Smooth muscle cell (in vitro differentiated cells): ENCODE measurements around the gene ZCCHC3. TPM values are rescaled to one million over a fixed set of nuclear protein-coding genes. Genes with fewer than 3 reads are reported as not detected.
A peak's percentile ranks its signal among the peaks of the same experiment; 100 is the strongest.

Experiments used
- DNase-seq: peaks from one replicate; lab custom pipeline; 2025; ENCODE audit not compliant: unreplicated experiment; lab: John Stamatoyannopoulos, UW
- H2AFZ ChIP-seq: fragments of 200-600 bp; sonication (generic); 2 replicates; pipeline ENCODE4 v1.6.0; 2016; ENCODE audit warnings: antibody characterized with exemption, low read depth, mild to moderate bottlenecking
- H3F3A ChIP-seq: fragments of 200-600 bp; sonication (generic); 2 replicates; pipeline ENCODE4 v1.6.0; 2017; ENCODE audit warnings: antibody characterized with exemption, low read depth
- H3K27ac ChIP-seq: fragments of 200-600 bp; sonication (generic); 2 replicates; pipeline ENCODE4 v1.5.1; 2016; ENCODE audit warnings: low read depth, mild to moderate bottlenecking
- H3K27me3 ChIP-seq: fragments of 200-600 bp; sonication (generic); 2 replicates; pipeline ENCODE4 v1.6.1; 2016; ENCODE audit warnings: low read depth, mild to moderate bottlenecking
- H3K36me3 ChIP-seq: fragments of 200-600 bp; sonication (generic); 2 replicates; pipeline ENCODE4 v1.5.1; 2016; ENCODE audit warnings: low read depth
- H3K4me1 ChIP-seq: fragments of 200-600 bp; sonication (generic); 2 replicates; pipeline ENCODE4 v1.5.1; 2016; ENCODE audit warnings: low read depth
- H3K4me2 ChIP-seq: fragments of 200-600 bp; sonication (generic); 2 replicates; pipeline ENCODE4 v1.6.0; 2016; ENCODE audit warnings: mild to moderate bottlenecking
- H3K4me3 ChIP-seq: fragments of 200-600 bp; sonication (generic); 2 replicates; pipeline ENCODE4 v1.5.1; 2016; ENCODE audit warnings: mild to moderate bottlenecking
- H3K79me2 ChIP-seq: fragments of 200-600 bp; sonication (generic); 2 replicates; pipeline ENCODE4 v1.6.0; 2016; ENCODE audit warnings: low read depth, mild to moderate bottlenecking
- H3K9ac ChIP-seq: fragments of 200-600 bp; sonication (generic); 2 replicates; pipeline ENCODE4 v1.6.0; 2016; ENCODE audit warnings: low read depth
- H3K9me3 ChIP-seq: fragments of 200-600 bp; sonication (generic); replicated peaks from 2 replicates; pipeline ENCODE4 v1.5.1; 2016; ENCODE audit warnings: low read depth
- H4K20me1 ChIP-seq: fragments of 200-600 bp; sonication (generic); 2 replicates; pipeline ENCODE4 v1.6.0; 2016; ENCODE audit warnings: low read depth
- CTCF ChIP-seq: fragments of 200-600 bp; sonication (generic); IDR thresholded peaks from 2 replicates; pipeline ENCODE4 v1.5.1; 2017; ENCODE audit warnings: borderline replicate concordance, mild to moderate bottlenecking, antibody characterized with exemption; ENCODE audit not compliant: insufficient read depth, poor library complexity, severe bottlenecking
- WGBS: methylation state at CpG from one replicate; pipeline ENCODE4 v1.1.7; 2016; ENCODE audit warnings: low lambda C conversion rate; 5-methylcytosine and 5-hydroxymethylcytosine counted together
- polyA plus RNA-seq: library from polyadenylated mRNA; unstranded; fragments of >200 nt; fragmentation: Nextera tagmentation; extraction: Ambion mirVana; gene quantifications from 2 replicates; pipeline ENCODE4 v1.2.1, GENCODE V29; 2016
- total RNA-seq: library from RNA; depleted of rRNA; stranded (reverse); fragments of >200 nt; gene quantifications from 2 replicates; pipeline ENCODE4 v1.2.3, GENCODE V29; 2014

Gene ZCCHC3
- total and polyA plus RNA-seq, 2 experiments from 2014 or later = 27.7 to 32.4 TPM

GRCh38 chr20:324177-325044, 27.0 kb downstream of the ZCCHC3 start:
- Histone ChIP-seq H2AFZ (peak overlapping the region; percentile 75), H3K36me3 (no peaks in the 10 kb centered on the region), H3K4me1 (peaks cover 15% of the 10 kb centered on the region), H3K9ac (peak overlapping the region; percentile 71), H3K9me3 (no peaks in the 10 kb centered on the region), H3F3A (peaks cover 14% of the 10 kb centered on the region), H3K4me2 (peak overlapping the region; percentile 95), H3K79me2 (peaks cover 28% of the 10 kb centered on the region), H4K20me1 (peaks cover 20% of the 10 kb centered on the region), H3K27ac (peak overlapping the region; percentile 81), H3K4me3 (peak overlapping the region; percentile 78), H3K27me3 (no peaks in the 10 kb centered on the region)
- no peak for TF ChIP-seq CTCF
- DNase-seq = peak; percentile 85
- 2% methylated on average over 58 of the region's 69 CpGs for WGBS

GRCh38 chr20:325045-325888, 27.9 kb downstream of the ZCCHC3 start, which contains the start of gene SOX12:
Gene SOX12 (plus strand): TSS chr20:325552. CDS start chr20:325925, 373 bp downstream.
- Histone ChIP-seq H3K4me1 (peaks cover 23% of the 10 kb centered on the region), H3K9ac (peak within 1 kb of the TSS; percentile 76), H2AFZ (peak within 1 kb of the TSS; percentile 75), H3K27ac (peak within 1 kb of the TSS; percentile 81), H3K9me3 (no peaks in the 10 kb centered on the region), H3K36me3 (no peaks in the 10 kb centered on the region), H4K20me1 (peaks cover 29% of the 10 kb centered on the region), H3K4me2 (peak within 1 kb of the TSS; percentile 95), H3K27me3 (no peaks in the 10 kb centered on the region), H3K79me2 (peaks cover 28% of the 10 kb centered on the region), H3K4me3 (peak within 1 kb of the TSS; percentile 78), H3F3A (peaks cover 22% of the 10 kb centered on the region)
- TF ChIP-seq CTCF = no peak
- peak; percentile 94 for DNase-seq
- WGBS = under 1% methylated on average over 65 of the region's 106 CpGs

GRCh38 chr20:325889-326644, 28.7 kb downstream of the ZCCHC3 start:
- no peak for TF ChIP-seq CTCF
- Histone ChIP-seq H3K79me2 (peaks cover 28% of the 10 kb centered on the region), H3K9ac (peak overlapping the region; percentile 54), H2AFZ (peak overlapping the region; percentile 41), H3K9me3 (no peaks in the 10 kb centered on the region), H3F3A (peaks cover 26% of the 10 kb centered on the region), H4K20me1 (peaks cover 37% of the 10 kb centered on the region), H3K36me3 (no peaks in the 10 kb centered on the region), H3K27ac (peak overlapping the region; percentile 80), H3K27me3 (no peaks in the 10 kb centered on the region), H3K4me1 (peaks cover 25% of the 10 kb centered on the region), H3K4me2 (peak overlapping the region; percentile 88), H3K4me3 (peak overlapping the region; percentile 78)
- no peak for DNase-seq
- WGBS = under 1% methylated on average over 25 of the region's 103 CpGs
